OCI-M1 (cell line): ENCODE data around the gene UBAC2.

Experiments used
- DNase-seq: peaks from one replicate; lab custom pipeline; 2025; lab: John Stamatoyannopoulos, UW

Gene UBAC2

DNA sequence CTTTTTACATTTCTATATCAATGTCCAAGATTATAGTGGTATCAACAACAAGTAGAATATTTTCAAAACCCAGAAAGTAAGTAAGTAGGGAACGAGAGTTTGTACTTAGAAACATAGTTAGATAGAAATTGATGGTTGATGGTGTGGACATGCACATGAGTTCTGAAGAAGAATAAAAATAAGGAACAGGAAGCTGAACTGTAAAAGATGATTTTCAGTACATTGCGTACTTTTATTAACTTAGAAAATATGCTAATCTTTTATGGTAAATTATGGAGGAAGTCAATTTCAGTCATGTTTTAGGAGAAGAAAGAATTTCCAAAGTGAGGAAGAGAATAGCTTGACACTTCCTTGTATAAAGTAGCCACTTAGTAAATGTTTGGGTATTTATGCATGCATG, 69.9 kb downstream of the UBAC2 start:
- DNase-seq = no peak

DNA sequence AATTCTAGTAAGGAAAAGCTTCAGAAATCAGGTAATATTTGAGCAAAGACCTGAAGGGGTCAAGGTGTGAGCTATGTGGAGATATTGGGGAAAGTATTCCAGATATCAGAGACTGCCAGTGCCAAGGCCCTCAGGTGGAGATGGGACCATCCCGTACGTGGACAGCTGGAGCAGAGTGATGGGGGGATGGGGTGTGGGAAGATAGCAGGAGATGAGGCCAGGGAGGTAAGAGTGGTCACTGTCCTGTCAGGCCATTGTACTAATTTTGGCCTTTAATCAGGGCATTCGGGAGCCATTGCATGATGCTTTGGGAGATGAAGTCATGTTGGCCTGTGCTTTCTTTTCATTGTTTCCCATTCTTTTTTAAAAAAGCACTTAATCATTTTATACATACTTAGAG, 70.6 kb downstream of the UBAC2 start:
- no peak for DNase-seq

DNA sequence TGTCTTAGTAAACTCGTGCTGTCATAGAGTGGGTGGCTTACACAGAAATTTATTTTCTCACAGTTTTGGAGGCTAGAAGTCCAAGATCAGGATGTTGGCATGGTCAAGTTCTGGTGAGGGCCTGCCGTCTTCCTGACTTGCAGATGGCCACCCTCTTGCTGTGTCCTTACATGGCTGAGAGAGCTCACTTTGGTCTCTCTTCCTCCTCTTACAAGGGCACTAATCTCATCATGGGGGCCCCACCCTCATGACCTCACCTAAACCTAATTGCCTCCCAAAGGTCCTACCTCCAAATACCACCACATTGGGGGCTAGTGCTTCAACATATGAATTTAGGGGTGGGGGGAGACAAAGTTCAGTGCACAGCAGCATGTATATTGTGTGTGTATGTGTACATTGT, 71.8 kb downstream of the UBAC2 start:
- DNase-seq = no peak

DNA sequence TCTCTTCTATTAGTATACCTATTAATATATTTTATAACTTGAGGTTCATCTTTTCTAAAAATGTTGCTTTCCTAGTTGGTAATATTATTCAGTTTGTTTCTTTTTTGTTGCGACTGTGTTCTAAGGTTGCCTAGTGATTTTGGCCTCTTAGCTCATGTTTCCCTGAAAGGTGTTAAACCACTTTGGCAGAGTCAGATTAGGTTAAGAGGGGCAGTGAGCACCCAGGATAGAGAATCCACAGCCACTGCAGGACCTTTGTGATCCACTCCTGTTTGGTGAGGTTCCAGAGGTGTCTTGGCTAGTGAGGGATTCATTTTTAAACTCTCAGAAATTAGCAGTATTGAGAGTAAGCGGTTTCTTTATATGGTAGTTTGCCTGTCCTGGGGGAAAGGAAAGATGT, 72.5 kb downstream of the UBAC2 start:
- no peak for DNase-seq

DNA sequence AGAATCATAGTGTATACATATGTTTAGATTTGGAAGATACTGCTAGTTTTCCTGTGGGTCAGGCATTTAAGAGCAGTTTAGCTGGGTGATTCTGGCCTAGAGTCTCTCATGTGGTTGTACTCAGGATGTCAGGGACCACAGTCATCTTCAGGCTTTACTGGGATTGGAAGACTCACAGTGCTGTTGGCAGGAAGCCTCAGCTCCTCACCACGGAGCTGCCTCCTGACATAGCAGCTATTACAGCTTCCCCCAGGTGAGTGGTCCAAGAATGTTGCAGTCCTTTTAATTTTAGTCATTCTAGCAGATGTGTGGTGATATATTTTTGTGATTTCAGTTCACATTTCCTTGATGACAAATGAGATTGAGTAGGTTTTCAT, 74.4 kb downstream of the UBAC2 start:
- DNase-seq = no peak

DNA sequence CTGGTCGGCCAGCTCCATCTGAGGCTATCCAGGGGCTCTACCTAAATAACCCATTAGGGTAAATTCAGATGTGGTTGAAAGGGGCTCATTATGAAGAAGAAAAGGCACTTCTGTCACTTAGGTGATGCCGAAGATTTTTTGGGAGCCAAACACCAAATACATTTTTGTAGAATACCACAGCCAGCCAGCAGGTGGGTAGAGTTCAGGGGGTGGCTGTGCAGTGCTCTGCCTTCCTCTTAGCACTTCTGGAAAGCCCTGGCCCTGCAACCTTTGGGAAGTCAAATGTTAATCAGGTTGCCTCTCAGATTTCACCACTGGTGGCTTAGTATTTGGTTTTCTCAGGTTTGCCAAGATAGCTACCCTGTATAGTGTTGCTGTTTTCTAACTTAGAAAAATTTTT, 76.1 kb downstream of the UBAC2 start:
- no peak for DNase-seq

DNA sequence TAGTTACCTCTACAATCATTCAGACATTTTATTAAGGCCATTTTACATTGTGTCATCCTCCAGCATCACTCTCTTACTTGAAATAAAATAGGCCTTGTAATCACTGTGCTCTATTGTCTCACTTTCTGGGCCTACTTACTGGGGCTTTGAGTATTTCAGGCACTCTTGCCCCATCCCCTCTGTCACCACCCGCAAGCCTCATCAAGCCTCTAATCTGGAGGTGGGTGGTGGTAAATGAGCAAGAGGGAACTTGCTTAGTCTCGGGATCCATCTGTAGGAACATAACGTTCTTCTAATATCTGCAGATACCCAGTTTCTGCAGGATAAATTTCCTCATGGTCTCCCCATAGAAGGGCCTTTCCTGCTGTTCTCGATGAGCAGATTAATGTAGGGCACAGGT, 77.0 kb downstream of the UBAC2 start:
- no peak for DNase-seq

DNA sequence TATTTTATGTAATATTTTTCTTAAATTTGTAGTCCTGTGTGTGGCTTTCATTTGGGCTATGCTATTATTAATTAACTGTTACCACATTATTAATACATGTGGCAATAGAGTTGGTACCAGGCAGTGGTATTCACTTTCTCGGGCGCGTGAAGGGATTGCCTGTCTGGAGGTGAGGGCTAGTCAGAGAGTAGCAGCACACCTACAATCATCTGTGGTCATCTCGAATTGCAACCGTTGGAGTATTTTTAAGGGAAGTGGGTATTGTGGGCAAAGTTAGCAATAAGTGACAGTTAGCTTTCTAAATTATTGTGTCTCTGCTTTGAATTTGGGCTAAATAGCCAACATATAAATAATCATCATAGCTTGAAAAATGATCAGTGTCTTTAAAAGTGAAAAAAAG, 77.5 kb downstream of the UBAC2 start:
- peak; percentile 21 for DNase-seq

DNA sequence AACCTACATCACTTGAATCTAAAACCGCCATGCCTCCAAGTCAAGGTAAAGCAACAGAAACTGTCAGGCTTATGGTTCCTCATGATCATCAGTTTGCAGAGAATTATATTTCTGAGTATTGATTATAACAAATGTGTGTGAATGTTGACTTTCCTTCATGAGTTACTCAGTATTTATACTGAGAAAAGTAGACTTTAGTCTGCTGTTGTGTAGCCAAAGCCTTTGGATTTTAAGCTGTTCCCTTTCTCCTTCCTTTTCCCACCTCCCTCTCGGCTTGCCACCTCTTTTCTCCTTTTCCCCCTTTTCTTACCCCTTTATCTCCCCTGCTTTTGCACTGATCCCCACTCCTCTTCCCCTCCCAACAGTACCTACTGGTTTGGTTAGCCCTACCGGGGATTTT, 78.2 kb downstream of the UBAC2 start:
- DNase-seq = no peak

DNA sequence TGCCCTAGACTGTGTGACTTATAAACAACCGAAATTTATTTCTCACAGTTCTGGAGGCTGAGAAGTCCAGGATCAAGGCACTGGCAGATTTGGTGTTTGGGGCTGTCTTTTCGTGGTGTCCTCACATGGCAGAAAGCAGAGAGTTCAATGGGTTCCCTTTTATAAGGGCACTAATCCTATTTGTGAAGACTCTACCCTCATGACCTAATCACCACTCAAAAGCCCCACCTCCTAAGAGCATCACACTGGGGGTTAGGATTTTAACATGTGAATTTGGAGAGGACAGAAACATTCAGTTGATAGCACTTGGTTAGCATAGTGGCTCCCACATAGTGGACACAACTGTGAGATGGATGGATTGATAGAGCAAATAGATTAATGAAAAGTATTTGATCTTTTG, 79.0 kb downstream of the UBAC2 start:
- DNase-seq = no peak

DNA sequence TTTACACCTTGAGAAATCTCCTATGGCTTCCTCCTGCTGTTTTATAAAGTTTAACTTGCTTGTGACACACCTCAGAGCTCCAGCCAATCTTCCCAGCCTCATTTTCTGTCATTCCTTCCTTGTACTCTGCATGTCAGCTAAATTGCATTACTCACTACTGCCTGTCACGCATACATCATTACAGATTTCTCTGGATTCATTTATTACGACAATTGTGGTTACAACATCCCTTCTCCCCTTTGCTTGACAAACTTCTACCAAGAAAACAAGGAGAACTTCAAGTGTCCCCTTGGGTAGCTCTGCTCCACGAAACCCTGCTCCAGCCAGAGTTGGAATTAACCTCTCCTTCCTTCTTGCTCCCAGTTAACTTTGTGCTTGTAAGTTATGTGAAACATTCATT, 79.5 kb downstream of the UBAC2 start:
- DNase-seq = no peak

DNA sequence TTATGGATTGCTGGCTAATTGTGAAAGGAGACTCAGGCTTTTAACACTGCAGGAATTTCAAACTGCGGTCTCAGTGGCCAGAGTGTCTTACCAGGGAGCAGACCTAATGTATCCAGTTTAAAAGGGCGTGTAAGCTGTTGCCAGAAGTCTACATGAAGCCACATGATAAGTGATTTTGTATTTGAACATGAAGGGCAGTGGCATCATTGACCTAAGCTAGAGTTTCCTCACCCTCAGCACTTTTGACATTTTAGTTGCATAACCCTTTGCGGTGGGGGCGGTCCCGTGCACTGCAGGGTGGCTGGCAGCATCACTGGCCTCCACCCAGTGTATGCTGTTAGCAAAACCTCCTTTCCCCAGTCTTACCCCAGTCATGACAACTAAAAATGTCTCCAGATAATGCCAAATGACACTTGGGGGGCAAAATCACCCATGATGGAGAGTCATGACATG, 81.2 kb downstream of the UBAC2 start:
- no peak for DNase-seq

DNA sequence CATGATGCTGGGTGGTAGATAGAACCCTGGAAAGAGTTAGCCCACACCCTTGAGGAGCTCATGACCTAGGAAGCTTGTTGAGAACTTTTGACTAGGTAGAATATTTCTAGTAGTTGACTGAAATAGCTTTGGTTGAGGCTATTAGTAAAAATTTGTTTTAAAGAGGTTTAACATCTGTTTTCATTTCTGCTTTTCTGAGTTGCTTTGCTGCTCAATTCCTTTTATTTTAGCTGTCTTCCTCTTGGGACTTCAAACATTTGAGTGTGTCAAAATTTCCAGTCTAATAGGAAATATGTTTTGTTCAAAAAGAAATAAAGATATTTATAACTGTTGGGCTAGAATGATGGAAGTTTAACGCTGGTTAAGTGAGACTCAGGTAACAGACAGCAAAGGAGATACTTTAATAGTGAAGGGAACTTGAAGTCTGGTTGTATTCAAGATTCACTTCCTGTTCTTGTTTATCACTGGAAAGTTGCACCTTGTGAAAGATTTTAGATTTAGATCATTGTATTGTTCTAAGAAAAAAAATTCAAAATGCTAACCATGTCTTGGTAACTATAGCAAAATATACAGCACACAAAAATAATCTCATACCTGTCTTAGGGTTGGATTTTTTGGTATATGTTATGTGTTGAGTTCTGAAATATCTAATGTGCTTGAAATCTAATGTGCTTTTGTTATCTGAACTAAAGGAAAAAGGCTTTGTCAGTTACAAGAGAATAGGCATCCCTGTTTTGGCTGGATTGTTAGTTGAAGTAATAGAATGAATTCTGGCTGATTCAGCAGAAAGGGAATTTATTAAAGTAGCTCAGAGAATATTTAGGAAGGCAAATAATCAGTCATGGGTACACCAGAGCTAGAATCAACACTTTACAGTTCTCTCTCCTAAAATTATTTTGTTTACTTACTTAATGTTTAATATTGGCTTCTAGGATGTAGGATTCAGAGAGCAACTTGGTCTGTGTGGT, 81.9 kb downstream of the UBAC2 start:
- DNase-seq = no peak

DNA sequence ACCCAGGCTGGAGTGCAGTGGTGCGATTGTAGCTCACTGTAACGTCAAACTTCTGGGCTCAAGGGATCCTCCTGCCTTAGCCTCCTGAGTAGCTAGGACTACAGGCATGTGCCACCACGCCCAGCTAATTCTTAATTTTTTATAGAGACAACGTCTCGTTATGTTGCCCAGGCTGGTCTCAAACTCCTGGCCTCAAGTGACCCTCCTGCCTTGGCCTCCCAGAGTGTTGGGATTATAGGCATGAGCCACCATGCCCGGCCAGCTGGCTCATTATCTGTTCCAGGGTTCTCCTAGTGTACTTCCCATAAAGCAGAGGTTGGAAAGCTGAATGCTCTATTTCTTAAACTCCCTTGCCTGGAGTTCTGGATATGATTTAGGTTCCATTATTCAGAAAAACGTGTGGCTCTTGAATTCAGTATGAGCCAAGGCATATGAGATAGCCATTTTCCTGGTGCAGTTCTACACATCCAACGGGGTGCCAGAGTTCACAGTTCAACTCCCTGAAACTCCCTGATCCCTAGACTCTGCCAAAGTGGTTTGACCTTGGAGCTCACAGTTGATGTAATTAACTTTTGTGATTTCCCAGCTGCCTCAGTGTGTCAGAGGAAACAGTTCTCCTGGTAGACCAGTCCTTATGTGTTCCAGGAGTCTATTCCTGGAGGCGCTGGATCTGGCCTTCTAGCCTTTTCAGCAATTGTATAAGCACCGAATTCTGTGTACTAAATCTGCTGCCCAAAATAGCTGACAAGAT, 85.0 kb downstream of the UBAC2 start:
- DNase-seq = no peak

DNA sequence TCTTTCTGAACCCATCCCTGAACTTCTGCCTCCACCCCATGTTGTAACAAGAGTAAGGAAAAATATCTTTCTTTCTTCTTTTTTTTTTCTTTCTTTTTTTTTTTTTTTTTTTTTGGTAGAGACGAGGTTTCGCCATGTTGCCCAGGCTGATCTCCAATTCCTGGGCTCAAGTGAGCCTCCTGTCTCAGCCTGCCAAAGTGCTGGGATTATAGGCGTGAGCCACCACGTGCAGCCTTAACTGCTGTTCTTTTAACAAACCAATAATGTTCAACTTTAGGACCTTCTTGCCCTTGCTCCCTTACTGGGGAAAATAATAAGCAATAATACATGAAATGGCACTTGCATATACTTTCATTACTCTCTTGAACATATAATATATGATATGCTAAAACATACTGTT, 86.9 kb downstream of the UBAC2 start:
- DNase-seq = no peak

DNA sequence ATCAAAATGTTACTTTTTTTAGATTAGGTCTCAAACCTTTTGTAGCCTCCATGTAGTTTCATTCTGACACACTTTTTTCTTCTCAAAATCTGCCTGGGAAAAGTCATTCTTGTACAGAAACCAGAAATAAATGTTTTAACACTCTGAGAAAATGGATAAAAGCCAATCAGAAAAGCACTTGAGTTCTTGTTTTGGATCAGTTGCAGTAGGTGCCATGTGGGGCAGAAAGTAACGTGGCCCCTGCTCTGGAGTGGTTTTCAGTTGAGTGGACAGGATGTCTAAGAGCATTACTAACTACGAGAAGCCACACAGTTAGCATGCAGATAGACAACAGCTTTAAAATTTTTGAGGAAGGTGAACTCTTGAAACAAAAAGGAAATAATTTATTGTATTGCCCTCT, 87.4 kb downstream of the UBAC2 start:
- no peak for DNase-seq

DNA sequence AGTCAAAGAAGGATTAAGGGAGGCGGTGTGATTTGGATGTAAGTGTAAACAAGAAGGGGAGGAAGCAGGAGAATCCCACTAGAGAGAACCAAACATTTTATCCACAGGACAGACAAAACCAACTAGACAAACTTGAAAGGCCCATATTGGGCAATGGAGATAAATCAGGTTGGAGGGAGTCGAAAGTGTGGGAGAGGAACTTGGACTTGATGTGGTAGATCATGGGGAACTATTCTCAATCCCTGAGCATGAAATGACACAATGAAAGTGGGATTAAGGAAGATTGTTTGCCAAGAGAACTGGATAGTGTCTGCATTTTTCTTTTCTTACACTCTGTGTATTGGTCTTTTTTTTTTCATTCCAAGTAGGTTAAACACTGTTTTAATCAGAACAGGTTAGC, 88.6 kb downstream of the UBAC2 start:
- no peak for DNase-seq

DNA sequence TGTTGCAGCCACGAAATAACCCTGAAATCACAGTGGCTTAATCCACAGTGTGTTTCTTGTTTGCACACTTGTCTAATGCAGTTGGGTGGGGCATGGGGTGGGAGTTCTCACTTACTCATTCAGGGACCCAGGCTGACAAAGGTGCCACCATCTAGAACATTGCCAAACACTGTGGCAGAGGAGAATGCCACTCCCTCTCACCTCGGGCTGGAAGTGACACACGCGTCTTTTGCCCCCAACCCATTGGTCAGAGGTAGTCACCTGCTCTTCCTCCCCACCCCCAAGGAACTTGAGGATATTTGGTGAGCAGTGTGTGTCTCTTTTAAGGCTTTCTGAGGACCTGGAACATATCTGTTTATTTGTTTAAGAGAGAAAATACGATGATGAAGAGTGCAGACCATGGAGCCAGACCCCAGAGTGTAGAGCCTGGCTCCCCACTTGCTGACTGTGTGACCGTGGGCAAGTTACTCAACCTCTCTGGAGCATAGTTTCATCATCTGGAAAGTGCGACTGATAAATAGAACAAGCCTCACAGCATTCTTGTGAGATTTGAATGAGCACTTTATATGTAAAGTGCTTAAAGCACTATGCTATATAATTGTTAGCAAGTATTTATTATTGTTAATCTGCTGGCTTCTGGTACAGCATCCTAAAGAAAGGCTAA, 89.2 kb downstream of the UBAC2 start:
- no peak for DNase-seq

DNA sequence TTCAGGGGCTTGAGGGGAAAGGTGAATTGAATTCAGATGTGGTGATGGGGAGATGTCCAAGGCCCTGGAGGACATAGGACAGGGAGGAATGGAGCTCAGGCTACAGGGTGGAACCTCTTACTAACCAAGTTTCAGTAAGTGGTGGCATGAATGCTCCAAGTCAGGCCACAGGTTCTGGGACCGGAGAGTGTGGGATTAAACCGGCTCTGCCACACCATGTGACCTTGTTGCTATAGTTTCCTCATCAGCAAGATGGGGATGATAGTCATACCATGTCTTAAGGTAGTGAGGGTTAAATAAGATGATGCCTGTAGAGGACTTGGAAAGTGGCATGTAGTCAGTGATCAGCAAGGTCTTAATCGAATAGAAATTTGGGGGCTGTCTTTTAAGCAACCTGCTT, 90.2 kb downstream of the UBAC2 start:
- DNase-seq = no peak

DNA sequence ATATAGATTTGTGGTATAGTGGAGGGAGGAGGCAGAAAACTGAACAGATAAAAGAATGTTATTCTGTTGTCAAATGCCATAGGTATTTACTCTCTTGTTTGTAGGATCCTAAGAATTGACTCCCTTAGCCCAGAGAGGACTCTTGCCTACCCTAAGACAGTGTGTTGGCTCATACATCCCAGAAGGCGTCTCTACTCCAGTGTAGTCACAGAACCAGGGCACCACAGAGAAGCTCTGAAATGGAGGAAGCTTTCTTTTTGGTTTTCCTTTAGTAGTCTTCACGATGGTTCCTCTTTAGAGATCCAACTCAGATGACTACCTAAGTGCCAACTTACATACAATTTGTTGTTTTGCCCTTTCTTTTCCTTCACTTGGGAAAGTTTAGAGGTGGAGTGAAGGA, 92.5 kb downstream of the UBAC2 start:
- no peak for DNase-seq

DNA sequence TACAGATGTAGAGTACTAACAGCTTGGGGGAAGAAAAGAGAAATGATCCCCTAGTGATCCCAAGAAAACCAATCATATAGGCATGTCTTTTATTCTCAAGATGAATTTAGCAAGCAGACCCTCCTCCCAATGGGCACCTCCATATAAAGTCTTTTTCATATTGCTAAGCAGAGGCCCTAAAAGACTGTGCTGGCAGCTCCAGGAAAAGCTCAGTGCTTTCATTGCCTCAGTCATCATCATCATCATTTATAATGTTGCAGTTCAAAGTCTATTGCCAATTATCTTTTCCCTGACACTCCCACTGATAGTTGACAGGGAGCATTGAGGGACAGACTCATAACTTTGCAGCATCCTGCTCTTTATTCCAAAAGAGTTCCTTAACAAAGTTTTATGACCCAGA, 93.5 kb downstream of the UBAC2 start:
- DNase-seq = no peak

DNA sequence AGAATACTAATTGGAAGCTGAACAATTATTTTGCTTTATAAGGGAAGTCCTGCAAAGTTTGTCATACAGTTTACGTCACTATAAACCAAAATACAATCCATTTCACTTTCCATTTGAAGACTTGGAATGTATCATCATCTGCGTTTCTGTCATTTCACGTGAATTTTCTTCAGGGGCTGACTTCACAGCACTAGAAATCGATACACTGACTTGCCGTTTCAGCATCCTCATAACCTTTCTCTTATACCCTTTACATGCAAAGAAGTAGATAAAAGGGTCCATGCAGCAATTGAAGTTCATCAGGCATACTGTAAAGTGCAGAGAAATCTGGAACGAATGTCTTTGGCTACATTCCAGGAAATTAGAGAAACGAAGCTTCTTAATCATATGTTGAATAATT, 94.3 kb downstream of the UBAC2 start:
- no peak for DNase-seq
